NCI-H2107 treated with DMSO at 0.1 percent for 48 hours (cell line): ENCODE measurements around the gene TMEM255B.

ENCODE experiments used
- DNase-seq: peaks from one replicate; lab custom pipeline; 2025; ENCODE audit not compliant: unreplicated experiment; lab: John Stamatoyannopoulos, UW

The TMEM255B gene

DNA sequence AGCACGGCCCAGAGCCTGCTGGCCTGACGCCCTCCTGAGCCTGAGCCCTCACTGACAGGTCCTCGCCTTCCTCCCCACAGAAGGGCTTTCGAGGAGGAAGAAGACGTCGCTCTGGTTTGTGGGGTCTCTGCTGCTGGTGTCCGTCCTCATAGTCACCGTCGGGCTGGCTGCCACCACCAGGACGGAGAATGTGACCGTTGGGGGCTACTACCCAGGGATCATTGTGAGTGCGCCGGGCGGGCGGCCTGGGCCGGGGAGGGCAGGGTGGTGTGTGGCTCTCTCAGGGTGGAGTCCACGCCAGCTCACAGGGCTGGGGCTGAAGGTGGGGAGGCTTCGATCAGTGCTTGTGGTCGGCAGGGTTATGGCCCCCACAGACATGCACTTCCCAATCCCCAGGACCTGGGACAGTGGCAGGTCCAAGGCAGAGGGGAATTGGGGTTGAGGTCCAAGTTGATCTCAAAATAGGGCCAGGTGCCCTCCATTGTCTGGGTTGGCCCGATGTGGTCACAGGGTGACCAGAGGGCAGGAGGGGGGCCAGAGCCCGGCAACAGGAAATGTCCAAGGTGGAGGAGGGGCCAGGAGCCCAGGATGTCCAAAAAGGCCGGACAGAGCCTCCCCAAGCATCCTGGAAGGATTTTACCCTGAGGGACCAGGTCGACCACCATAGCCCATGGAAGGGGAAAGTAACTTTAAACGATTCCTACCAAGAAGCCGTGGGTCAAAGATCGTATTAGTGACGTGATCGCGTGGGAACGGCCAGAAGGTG, 7.2 kb downstream of the TMEM255B start:
- no peak for DNase-seq

DNA sequence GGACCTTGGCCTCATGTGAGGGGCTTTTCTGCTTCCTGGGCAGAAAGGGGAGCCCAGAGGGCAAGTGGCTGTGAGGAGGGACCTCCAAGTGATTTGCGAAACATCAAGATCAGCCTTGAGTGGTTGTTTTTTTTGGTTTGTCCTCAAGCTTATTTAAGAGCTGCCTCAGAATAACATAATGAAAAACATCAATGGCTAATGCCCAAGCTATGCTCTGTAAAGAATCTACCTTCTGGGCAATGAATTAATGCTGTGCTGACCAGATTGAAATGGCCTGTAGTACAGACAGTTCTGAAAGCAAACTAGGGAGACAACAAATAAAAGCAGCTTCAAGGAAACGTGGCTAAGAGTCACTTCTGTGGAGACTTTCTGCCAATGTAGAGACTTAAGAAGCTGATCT, 8.3 kb downstream of the TMEM255B start:
- no peak for DNase-seq

DNA sequence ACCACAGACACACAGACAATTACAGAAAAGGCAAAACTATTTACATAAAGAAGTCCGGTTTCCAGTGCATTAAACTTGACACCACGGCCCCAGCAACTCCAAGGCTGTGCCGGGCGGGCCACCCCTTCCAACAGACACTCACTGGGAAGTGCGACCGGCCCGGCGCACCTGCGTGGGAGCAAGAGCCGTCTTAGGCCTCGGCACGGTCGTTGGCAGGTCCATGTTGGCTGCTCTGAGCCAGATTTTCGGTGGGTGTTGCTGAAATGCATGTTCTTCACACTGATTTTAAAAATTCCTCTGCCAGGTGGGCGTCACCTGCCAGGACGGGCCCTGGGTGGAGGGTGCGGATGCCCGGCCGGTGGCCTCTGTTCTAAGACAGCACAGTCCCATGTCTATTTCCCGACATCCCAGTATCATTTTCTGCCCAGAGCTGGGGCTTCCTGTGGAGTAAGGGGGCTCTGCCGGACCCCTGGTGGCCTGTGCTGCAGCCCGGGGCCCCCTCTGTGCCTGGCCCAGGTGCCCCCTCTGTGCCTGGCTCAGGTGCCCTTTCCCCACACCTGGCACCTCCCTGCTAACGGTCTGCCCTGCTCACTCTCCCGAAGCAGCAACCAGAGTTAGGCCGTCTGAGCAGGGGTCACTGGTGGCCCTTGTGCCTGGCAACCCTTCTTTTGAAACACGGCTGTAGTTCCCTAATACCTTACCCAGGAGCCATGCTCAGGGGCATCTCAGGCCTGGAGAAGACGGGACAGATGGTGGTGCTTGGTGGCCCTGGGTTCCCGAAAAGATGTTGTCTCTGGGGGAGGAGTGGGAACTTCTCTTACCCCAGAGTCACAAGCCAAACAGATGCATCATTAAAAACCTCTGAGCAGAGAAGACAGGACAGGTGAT, 9.2 kb downstream of the TMEM255B start:
- no peak for DNase-seq

DNA sequence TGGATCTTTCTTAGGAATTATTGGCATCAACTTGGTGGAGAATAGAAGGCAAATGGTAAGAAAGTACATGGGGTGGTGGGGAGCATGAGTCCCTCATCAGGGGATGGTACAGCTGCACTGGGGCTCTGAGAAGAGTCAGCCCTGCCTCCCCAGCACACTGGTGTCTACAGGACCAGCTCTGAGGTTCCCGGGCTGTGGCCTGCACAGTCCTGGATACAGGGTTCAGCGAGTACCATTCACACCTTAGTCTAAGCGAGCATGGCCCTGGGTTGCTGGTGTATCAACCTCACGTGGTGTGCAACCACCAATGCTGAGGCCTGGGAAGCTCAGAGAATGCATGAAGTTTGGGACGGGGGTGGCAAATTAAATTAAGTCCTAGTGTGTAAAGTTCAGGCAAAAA, 10.1 kb downstream of the TMEM255B start:
- no peak for DNase-seq

DNA sequence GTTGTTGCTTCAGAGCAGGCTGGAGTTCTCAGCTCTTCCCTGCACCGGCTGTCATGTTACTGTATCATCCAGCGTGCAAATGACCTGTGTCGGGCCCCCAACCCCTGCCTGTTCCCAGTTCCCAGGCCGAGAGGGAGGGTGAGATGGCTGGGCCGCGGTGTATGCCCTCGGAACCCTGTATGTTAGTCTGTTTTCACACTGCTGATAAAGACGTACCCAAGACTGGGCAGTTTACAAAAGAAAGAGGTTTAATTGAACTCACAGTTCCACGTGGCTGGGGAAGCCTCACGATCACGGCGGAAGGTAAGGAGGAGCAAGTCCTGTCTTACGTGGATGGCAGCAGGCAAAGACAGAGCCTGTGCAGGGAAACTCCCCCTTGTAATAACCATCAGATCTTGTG, 10.9 kb downstream of the TMEM255B start:
- DNase-seq: no peak

DNA sequence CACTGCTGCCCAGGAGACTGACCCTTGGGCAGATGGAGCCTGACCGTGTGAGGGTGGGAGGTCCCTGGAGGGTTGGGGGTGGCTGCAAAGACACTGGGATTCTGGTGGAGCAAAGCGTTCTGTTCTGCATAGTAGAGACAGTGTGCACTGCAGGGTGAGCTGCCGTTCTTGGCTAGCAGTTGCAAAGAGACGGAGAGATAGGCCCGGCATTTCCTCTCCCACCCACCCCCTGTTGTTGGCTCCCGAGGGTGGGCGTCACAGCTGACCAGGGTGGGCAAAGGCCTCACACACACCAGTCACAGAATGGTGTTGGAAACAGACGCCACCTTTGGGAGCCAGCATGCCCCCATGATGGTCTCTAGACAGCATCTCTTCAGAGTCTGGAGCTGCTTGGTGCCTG, 11.4 kb downstream of the TMEM255B start:
- no peak for DNase-seq

DNA sequence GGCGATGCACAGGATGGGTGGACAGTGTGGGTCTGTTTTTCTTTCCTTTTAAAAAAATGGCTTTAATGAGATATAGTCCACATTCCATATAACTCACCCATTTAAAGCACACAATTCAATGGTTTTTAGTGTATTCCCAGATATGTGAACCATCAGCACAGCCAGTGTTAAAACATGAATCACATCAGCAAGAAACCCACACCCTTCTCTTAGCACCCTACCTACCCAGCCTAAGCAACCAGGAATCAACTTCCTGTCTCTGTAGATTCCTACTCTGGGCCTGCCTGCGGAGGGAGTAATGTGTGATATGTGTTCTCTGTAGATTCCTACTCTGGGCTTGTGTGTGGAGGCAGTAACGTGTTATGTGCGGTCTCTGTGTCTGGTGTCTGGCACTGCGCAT, 11.9 kb downstream of the TMEM255B start:
- DNase-seq: no peak

DNA sequence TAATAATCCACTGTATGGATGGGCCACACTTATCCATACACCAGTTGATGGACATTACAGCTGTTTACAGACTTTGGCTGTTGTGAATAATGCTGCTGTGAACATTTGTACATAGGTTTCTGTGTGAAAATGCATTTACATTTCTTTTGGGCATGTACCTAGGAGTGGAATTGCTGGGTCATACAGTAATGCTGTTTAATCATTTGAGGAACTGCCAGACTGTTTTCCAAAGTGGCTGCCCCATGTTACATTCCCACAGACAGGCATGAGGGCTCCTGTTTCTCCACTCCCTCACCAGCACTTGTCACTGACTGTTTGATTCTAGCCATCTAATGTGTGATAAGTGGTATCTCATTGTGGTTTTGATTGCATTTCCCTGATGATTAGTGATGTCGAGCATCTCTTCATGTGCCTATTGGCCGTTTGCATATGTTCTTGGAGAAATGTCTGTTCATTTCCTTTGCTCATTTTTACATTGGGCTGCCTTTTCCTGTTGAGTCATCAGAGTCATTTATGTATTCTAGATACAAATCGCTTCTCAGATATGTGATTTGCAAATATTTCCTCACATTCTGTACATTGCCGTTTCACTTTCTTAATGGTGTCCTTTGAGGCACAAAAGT, 12.8 kb downstream of the TMEM255B start:
- DNase-seq: no peak

DNA sequence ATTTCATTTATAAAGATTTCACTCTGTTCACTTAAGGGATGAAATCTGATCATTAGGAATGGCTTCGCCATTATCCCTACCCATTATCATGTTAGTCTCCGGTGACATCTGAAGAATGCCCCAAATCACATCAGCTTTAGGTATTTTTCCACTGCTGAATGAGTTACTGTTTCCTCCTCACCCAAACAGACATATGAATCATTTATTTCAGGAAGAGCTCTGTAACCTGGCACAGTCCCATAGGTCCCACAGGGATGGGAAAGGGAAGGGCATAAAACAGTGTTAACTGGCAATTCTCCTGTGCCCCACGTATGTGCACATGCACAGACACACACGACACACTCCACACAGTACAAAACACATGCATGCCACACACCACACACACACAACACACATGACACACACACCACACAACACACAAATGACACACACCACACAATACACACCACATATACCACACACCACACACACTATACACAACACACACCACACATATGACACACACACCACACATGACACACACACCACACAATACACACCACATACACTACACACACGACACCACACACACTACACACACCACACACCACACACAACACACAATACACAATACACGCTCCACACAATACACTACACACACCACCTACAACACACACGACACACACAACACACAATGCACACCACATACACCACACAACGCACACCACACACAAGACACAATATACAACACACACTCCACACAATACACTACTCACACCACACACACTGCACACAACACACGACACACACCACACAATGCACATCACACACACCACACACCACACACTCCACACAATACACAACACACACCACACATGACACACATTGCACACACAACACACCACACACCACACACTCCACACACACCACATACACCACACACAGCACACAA, 15.4 kb downstream of the TMEM255B start:
- no peak for DNase-seq

DNA sequence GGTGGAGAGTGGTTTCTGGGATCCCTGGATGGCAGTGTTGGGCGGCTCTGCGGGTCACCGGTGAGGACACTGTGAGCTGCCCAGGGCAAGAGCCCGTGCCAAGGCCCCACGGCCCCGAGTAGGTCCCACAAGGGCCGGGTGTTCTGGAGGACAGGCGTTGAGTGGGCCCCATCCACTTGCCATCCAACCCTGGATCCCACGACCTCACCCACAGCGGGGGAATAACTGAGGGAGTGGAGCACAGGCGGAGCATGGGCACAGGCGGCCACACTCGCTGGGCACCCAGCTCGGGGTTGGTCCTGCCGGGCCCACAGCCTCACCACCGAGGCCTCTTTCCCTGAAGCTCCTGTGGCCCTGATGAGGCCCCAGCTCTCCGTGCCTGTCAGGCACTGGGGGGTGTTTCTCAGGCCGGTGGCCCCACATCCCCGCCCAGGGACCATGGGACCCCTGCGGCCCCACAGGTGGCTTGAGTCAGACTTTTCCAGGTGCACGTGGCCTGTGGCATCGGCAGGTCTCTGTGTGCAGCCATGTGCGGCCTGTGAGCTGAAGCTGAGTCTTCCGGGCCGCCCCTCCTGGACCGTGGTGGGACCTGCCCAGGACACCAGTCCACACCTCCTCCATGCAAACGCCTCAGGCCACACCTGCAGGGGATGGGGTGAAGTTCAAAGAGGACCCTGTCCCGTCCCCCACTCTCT, 16.6 kb downstream of the TMEM255B start:
- DNase-seq: no peak

DNA sequence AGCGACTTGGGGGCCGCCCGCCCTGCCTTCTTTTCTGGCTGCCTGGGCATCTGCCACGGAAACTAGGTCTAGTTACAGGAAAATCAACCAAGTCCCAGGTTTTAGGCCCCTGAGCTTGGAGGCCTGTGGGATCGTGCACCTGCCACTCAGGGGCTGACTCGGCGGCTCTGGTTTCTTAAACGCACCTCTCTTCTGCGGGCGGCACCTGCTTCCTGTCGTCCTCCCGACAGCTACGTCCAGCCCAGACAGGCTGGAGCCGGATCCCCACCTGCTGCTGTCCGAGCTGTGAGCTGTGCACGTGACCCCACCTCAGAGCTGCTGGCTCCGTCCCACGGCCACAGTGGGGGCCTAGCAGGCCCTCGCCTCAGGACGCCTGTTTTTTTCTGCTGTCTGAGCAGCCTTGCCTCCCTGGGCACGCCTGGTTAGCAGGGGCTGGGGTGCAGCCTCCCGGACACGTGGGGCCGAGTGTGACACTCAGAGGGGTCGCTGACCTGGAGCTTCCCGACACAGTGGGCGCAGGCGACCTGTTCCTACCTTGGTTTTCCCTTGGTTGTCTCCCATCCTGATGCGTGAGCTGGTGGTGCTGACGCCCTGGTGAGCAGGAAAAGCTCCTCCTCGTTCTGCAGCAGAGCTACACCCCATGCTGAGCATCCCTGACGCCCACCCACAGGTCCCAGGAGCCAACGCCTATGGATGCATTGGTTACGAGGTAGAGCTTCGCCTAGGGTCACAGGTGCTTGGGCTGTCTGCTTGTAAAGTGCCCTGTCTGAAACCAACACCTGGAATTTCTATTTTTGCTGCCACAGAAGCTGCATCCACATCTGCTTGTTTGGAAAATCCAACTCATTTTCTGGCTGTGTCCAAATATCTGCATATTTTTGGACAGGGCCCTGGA, 17.5 kb downstream of the TMEM255B start:
- no peak for DNase-seq

DNA sequence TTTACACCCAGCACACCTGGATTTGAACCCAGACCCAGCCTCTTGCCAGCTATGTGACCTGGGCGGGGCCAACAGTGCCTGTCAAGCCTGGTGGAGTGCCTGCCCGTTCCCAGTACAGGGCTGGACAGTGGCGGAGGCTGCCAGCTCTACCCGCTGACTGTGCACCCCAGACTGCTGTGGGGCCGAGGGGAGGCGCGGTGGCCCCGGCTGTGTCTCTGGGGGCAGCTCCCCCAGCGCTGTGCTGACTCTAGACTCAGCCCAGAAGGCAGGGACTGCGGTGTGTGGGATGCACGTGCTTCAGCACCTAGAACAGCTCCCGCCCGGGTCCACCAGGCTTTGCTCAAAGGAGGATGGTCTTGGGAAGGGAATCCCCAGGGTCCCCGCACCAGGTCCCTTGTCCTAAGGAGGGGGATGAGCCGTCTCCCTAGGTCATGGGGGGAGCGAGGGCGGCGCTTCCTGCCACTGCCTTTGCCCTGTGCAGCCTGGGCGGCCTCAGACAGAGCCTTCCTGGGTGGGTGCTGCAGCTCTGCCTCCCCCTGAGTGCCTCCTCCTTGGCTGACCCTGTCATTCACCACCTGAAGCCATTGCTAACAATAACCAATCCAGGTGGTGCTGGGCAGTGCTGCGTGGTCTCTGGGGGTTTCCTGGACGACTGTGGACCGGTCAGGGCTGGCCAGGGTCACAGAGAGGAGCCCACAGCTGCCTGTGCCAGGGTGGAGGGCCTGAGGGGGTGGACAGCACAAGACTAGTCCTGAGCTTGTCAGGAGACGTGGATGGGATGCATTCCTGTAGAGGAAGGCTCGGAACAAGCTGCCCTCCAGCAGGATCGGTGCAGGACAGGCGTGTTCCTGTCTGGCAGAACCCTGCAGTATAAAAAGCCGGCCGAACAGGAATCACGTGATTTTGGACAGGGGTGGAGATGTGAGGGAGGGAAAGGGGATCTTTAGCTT, 18.6 kb downstream of the TMEM255B start:
- no peak for DNase-seq

DNA sequence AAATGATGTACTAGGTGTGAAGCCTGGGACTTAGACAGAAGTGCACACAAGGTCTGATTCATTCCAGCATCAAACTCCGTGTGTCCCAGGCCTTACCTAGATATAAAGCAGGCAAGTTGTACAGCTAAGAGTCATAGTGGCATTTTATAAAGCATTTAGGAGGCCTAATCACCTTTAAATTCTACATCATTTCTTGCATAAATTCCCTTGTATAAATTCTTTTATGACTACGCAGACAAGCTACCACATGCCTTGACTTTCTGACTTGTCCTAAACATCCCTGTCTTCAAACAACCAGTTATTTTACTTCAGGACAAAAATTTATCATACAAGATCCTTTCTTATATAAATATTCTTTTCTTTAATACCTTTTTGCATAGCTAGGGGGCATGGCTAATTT, 22.5 kb downstream of the TMEM255B start:
- no peak for DNase-seq

DNA sequence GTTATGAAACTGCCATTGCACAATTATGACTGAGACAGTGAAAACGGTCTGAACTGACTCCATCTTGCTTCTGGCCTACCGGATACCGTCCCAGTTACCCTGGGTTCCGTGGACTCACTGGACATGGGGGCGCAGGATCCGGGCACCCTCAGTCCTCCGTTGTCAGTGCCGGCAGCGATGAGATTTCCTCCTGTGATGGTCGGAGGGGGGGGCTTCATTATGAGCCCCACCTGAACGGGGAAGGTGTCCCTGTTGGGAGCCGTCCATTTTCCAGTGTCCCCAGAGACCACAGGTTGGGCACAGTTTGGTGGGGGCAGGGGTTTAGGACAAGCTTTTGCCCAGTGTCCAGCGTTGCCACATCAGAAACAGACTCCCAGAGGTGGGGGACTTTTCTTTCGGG, 23.4 kb downstream of the TMEM255B start:
- no peak for DNase-seq

DNA sequence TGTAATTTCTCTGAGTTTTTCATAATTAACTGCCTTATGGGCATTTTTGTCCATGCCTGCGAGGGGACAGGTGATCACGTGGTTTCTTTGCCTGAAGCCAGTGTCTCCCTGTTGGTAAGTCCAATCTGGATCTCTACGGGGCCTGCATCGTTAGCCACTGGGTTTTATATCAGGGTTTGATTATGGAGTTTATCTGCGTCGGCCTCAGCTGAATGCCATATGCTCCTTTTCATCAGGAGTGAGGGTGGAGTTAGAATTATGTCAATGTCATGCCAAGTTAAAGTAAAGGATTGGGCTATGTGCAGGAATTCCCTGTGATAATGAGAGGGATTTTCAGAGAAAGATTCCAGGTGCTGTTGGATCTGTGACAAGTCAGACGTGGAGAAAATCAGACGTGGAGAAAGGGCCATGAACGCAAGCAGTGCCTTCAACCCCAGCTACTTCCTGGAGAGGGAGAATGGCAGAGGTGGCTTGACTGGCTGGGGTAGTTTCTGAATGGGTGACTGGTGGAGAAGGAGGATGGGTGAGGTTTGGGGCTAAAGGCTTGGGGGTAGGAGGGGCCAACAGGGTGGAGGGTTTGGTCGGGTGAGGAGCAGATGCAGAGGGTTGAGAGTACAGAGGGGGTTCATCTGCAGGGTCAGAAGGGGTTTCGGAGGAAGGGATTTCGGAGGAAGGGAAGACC, 24.3 kb downstream of the TMEM255B start:
- no peak for DNase-seq

DNA sequence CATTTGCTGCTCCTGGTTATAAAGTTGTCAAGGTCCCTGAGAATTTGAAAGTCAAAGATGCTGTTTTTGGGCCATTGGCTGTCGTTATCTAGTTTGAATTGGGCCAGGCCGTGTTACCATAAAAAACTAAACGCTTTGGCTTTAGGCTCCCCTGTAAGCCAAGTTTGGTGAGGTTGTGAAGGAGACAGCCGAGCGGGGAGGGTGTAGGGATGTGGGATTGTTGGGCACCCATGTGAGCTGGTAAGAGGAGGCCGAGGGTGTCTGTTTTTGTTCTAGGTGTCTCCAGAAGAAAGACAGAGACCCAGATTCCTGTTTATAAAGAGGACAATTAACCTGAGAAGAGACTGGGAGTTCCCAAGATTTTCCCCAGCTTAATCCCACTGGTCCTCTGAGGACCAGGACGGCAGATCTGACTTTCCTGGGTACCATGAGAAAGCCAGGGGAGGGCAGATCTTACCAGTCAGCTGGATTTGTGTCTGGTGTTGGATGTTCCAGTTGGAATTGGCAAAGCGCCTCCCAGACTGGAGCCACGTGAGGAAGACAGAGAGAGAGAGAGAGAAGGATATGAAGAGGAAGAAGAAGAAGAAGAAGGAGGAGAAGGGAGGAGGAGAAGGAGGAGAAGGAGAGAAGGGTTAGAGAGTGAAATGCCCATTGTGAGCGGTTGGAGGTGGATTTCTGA, 25.1 kb downstream of the TMEM255B start:
- no peak for DNase-seq

DNA sequence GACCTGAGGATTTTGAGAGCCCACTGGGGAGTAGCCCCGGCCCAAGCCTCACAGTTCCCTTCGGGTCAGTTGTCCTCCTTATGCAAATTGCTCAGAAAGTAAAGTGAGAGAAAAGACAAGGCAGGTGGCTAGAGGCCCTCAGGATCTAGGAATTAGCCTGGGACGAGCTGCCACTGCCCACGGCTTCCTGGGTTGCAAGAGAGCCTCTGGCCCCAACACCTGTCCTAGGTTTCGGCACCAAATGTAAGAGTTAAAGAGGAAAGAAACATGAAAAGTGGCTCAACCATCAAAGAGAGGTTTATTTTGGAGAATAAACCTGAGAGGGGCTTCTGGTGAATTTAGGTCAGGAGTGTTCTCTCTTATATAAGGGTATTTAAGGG, 25.6 kb downstream of the TMEM255B start:
- no peak for DNase-seq
